ENCODE measurements around the gene FAM107B.
"Not testable (repeated sequence)": the region's sequence is repeated elsewhere in the genome, so short reads cannot be mapped to it uniquely, and the experiment has no call there.

The FAM107B gene

DNA sequence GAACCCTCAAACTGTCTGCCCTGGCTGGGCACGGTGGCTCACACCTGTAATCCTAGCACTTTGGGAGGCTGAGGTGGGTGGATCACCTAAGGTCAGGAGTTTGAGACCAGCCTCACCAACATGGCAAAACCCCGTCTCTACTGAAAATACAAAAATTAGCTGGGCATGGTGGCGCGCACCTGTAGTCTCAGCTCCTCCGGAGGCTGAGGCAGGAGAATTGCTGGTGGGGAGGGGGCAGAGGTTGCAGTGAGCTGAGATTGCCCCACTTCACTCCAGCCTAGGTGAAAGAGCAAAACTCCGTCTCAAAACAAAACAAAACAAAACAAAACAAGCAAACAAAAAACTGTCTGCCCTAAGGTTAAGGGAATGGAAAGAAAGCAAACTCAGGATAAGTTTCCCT is 115.6 kb downstream of the FAM107B start:
- not testable (repeated sequence) for DNase-seq

DNA sequence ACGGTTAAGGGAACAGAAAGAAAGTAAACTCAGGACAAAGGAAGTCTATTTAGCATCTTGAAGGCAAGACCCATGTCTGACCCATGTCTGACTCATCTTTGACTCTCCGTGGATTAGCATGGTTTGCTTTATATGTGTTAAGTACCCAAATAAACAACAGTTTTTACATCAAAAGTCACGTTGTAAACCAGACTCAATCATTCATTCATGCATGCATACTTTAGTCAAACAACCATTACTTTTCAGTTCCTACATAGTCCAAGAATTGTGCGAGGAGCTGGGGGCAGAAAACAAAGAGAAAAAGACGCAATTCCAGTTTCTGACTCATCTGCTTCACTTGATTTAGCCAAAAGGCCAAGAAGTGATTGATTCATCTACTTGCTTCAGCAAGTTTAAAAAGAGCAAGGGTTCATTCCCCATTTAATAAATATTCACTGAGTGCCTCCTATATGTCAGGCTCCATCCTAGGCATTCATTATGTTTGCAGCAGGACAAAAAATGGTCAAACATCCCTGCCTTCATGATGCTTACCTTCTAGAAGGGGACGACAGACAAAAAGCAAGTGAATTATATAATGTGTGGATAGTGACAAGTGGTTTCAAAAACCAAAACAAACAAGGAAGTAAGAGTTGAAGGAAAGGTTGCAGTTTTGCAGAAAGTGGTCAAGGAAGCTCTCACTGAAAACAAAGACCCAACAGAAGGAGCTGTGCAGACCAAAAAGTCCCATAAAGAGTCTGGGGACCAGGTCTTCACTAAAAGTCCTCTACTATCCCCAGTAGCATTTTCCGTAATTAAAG is 116.2 kb downstream of the FAM107B start:
- no peak for DNase-seq

DNA sequence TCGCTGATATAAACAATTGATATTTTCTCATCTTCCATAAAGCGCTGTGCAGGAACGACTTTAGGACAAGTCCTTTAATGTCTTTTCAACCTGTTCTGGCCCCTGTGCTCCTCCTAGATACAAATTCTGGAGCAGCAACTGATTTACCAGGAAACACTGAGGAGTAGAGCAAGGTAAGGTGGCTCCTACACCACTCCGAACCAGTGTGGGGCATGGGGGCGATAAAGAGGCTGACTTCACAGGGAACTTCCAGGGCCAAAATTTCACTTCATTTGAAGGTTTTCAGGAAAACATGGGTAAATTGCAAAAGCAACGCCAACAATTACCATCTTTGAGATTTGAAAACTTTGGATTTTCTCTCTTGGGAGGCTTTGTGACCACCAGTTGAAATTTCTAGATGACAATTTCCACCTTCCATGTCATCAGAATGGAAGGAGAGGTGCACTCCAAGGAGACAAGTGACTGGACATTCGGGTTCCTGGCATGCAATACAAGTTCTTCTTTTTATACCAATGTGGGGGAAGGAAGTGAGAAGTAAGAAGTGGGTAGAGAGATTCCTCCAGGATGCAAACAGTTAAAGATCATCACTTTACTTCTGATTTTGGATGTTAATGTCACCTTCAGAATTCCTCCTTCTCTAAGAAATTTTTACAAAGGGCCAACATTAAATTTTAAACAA is 118.5 kb downstream of the FAM107B start:
- DNase-seq: no peak

DNA sequence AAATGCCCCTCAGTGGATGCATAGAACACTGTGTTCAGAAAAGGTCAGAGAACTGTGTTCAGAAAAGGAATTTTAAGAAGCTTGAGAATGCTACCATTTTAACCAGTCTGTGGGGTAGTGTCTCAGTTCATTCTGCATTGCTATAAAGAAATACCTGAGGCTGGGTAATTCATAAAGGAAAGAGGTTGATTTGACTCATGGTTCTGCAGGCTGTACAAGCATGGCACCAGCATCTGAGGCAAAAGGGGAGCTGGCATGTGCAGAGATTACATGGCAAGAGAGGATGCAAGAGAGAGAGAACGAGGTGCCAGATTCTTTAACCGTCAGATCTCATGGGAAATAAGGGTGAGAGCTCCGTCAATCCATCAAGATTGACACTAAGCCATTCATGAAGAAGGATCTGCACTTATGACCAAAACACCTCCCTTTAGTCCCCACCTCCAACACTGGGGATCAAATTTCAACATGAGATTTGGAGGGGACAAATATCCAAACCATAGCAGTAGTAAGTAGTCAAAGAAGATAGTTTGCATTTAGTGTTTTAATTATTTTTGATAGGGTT is 119.8 kb downstream of the FAM107B start:
- no peak for DNase-seq

DNA sequence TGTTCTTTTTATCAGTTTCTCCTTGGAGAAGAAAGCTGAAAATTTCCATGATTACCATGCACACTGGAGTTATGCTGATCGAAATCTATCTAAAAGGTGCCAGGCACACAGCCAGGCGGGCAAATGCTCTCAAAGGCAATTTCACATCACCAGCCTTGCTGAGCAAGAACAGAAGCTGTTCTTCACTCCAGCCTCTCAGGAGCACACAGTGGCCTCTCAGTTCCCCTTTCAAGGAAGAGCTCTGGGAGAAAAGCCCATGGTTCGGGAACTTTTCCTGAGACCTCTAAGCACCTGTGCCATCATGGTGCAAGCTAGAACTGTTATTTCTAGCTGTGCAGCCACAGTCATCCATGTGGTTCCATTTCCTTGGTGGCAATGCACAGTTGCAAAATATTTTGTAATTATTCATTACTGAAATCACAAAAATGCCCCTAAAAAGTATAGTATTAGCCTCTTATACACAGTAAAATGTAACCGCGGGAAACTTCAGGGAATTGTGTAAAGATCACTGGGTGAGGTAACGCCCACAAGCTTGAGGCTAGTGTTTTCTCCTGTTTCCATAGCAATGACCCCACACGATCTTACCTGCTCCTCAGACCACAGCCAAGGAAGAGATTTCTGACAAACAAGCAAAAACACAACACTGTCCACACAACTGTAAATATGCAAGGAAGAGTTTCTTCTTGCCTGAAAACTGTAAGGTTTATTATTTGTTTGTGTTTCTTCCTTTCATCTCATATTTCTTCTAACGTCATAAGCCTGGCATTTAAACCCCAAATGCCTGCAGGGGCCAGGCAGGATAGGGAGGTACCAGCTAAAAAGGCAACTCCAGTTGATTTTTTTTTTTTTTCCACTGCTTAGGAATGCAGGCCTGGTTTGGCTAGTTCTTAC is 121.2 kb downstream of the FAM107B start:
- DNase-seq: peak; percentile 23

DNA sequence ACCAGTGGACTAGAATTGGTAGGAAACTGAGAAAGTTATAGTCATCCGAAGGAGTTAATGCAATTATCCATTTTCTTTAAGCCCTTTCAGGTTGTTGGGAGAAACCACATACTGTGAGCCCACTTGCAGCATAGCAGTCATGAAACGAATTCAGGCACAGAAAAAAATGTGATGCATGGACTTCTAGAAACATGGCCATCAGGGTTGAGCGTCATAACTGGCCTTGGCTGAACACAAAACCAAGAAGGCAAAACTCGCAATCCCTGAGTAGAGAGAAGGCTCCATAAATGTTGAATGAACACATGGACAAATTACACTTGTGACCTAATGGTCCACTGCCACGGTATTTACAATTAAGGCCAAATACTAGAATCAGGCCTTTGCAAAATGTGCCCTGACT is 121.9 kb downstream of the FAM107B start:
- DNase-seq: no peak

DNA sequence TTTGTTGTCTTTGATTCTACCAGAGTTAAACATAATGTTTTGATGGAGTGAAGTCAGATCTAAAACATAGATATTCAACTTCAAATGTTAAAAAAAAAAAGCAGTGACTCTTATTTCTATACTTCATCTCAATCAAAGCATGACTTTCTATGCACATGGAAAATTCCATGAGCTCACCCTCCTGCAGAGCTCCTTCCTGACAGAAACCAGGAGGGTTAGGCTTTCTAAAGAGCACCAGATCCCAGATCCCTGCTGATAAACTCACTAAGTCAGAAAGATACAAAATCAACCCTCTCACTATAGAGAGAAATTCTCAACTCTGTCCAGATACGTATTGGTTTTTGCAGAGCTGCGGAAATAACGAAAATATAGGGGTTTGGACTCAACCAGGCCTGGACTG is 122.6 kb downstream of the FAM107B start:
- DNase-seq: no peak

DNA sequence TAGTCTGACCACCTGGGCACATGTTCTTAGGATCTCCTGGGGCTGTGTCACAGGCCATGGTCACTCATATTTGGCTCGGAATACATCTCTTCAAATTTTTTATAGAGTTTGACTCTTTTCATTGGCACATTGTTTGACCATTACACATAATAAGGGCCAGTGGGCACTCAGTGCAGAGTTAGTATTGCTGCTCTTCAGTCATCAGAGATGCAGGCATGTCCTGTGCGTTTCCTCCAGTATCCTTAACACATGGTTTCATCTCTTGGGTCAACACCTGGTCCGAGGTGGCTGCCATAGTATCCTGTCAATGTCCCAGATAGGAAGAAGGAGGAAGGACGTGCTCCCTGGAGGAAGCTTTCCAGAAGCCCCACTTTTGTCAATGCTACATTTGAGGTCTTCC is 125.0 kb downstream of the FAM107B start:
- no peak for DNase-seq

DNA sequence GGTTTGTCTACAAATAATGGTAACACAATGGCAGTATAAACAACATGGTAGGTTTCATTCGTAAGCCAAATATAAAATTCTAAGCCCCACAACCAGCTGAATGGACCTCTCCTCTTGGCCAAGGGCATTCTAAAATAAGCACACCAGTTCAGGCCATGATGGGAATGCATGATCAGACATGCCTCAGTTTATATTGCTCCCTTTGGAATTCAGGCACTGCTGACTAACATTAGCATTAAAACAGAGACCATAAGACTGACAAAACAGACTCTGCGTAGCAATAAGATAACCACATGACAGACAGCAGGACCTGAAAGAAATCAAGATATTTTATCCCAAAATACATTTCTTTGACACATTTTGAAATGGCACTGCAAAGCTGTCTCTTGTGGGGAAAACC is 125.8 kb downstream of the FAM107B start:
- DNase-seq: no peak

DNA sequence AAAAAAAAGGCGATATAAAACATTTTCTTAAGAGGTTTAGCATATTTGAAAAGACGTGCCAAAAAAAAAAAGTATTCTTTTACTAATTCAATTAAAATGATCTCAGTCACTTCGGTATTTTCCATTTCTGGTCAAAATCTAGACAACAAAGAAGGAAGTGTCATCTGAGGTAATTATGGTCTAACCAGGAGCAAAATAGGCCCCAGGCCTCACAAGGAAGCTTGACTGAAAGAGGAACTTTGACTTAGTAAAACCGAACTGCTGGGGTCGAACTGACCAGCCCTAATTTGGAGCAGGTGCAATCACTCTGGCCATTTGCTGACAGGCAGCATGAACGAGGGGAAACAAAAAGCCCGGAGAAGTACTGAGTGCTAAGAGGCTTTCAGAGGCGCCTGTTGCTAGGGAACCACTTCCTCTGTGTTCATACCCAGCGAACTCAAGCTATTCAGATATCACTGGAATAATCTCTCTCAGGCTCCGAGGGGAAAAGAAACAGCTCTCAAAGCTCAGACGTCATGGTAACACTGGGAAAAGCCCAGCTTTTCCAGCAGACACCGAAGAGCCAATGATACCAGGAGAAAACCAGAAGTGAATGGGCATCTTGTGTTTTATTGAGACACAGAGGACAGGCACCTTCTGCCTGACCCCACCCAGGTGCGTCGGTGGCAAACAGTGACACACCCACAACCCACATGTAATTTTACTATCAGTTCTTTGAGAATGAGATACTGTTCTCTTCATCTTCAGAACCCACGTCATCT is 126.5 kb downstream of the FAM107B start:
- DNase-seq: peak; percentile 58

DNA sequence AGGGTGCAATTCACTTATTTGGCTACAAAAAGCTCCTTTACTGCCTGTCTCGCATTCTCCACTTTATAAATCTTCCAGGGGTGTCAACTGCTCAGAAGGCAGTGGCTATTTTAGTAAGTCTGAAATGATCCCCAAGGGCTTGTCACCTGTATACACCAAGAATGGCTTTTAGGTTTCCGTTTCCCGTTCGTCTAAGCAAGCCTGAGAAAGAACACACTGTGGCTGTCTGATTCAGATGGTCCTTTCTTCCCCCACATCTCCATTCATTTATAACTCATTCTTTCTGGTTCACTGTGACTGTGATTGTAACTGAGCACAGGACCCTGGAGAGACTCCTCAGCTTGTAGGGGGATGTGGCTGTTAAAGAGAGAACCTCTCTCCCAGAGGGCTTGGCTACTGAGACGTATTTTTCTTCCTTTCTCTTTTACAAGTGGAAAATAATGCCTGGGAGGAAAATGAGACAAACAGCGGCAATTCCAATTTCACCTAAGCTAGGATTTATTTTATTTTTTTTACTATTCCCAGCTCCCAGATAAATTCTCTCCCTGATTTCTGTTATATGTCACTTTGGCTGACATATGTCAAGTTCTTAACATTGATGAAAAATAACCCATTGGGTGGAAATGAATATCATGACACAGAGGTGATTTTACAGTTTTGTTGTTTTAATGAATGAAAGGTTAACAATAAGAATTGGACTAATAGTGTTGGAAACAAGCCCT is 129.3 kb downstream of the FAM107B start:
- DNase-seq: no peak

DNA sequence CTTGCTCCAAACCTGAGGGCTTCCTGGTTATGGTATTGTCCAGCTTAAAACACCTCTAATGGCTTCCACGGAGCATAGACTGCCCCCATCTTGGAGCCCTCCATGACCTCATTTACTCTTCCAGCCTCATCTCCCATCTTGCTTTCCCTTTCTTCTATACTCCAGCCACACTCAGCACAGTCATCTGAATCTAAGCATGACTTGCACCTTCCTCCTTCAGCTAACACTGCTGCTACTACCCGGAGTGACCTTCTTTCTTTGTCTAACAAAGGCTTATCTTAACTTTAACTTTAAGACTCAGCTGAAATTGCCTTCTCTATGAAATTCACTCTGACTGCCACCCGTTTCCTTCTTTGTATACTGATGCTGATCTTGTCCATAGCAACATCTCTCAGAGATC is 135.1 kb downstream of the FAM107B start:
- DNase-seq: no peak

DNA sequence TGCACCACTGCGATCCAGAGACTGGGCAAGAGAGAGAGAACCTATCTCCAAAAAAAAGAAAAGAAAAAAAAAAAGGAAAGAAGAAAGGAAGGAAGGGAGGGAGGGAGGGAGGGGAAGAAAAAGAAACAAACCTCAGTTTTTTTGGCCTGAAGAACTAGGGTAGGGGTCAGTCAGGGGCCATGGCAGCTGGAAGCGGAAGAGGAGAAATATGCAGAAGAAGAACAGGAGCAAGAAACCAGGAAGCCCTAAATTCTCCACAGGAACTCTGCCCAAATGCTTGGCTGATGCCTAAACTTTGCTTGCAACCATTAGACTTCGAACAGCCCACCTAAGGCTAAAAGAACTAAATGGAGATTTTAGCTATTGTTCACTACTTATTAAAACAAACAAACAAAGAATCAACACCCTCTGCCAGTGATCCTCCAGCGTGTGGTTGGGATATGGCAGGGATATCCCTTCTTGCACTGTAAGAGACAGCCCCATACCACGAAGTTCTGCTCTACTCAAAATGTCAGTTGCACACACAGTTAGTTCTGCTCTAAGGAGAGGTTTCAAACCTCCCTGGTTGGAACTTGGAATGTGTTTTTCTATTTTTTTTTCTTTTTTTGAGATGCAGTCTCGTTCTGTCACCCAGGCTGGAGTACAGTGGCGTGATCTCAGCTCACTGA is 139.5 kb downstream of the FAM107B start:
- peak; percentile 26 for DNase-seq

DNA sequence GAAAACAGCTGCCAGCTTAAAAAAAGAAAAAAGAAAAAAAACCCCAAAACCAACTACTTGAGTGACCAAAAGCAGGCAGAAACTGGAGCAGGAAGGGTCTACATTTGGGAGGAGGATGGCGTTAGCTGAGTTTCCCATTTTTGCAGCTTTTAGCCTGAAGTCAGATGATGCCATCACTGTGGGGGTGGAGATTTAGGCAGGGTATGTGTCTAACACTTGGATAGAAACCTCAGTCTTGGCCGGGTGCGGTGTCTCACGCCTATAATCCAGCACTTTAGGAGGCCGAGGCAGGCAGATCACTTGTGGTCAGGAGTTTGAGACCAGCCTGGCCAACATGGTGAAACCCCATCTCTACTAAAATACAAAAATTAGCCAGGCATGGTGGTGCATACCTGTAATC is 140.1 kb downstream of the FAM107B start:
- not testable (repeated sequence) for DNase-seq

DNA sequence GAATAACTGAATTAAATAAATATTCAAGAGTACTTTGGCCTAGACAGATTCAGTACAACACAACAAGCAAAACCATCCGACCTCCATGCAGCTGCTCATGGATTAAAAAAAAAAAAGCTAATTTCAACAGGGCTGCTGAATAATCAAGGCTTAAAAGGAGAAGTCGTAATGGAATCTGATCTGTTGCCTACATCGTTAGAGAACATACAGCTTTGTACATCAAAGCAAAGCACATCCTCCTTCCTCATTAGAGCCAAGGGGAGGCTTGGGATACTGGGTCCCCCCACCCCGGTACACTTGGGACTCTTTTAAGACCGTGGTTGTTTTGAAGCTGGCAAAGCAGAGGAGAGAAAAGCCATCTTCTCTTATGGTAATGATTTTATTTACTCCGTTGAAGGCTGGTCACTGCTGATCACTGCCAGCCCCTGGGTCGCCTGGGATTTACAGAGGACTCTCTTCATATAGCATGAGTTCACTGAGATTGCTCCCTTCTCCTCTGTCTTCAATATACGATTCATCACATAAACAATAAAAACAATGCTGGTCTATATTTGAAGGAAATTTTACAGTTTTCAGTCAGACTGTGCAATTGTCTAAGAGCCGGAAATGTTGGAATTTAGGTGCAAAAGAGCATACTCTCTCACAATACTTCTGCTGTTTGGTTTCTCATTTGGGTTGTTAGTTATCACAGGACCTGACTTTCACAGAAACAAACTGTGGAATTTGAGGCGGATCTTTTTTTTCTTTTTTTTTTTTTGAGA is 148.8 kb downstream of the FAM107B start:
- no peak for DNase-seq

DNA sequence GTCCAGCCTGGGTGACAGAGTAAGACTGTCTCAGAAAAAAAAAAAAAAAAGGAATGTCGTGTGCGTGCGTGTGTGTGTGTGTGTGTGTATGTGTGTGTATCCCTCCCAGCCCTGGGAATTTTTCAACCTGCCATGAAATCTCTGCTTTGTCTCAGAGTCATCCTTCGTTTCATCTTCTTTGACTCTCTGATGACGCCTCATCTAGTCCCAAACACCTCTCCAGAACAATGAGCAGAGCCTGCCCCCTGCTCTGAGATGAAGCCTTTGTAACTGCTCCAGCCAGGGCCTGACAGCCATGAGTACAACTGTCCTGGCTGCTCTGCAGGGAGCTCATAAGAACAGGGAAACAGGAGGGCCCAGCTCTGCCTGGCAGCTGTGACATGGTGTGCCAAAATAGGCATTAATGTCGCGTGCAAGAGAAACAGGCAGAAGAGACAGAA is 149.5 kb downstream of the FAM107B start:
- peak; percentile 63 for DNase-seq

DNA sequence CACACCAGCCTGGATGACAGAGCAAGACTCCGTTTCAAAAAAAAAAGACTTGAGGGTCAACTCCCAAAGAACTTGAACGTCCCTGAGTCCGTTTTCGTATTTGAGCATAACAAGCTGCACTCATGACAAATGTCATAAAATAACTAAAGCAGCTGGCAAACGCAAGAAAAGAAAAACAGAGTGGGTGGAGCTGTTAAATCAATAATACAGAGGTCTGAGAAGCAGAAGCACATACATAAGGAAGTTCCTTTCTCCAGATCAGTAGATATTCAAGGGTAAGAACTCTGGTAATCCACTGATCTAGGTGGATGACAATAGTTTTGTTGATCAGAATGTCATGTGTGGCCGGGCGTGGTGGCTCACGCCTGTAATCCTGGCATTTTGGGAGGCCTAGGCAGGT is 150.1 kb downstream of the FAM107B start:
- no peak for DNase-seq

DNA sequence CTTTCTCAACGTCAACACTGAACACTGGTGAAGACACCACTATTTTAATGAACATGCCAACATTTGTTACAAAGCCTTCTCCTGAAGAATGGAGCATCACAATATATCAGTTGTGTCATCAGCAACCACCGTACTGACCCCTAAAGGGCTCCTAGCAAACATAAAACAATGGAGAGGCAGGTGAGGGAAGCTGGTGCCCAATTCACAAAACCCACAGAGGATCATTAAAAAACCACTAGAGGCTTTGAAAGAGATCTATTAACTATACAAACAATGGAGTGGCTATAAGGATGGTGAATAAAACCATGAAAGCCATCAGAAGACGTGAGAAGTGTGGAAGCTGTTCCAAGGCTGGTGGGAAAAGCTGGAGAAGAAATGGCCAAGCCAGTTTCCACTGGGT is 150.8 kb downstream of the FAM107B start:
- DNase-seq: no peak

DNA sequence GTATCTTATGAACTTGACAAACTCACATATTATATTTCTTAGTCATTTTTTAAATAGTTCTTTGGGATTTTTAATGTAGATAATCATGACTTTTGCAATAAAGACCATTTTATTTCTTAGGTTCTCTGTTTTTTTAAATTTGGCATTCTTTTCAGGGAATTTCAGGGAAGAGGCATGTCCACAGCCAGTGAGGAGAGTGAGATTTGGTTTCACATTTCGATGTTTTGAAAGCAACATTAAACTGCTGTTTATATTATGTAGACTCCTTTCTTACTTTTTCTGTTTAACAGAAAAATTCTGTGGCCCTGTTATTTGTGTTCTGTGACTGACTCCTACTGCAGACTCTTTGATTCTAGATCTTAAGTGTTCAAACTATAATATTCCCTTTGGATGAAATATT is 153.7 kb downstream of the FAM107B start:
- DNase-seq: no peak

DNA sequence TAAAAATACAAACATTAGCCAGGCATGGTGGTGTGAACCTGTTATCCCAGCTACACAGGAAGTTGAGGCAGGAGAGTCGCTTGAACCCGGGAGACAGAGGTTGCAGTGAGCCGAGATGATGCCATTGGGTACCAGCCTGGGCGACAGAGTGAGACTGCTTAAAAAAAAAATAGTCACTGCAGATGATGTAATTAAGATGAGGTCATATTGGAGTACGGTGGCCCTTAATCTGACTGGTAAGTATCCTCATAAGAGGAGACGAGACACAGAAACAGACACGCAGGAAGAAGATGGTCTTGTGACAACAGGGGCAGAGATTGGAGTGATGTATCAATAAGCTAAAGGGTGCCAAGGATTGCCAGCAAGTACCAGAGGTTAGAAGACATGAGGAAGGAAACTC is 156.0 kb downstream of the FAM107B start:
- DNase-seq: no peak
